ENCODE data around the gene TINCR. TPM values are rescaled to one million over a fixed set of nuclear protein-coding genes. Genes with fewer than 3 reads are reported as not detected.

Gene TINCR
- total RNA-seq, 1 experiment from 2014 or later, result not detected

Small RNAs within 50 kb of the gene (small RNA-seq; reads per million reads assigned to genes)
- gene SNRPEP4, result not detected

Other genes starting within 250 kb of the TINCR start
- 36.6 and 98.0 TPM in 2 replicates for gene PTPRS, start 227.1 kb downstream of the TINCR start, total RNA-seq (2014; rRNA removed; shearing (Covaris generic); ENCODE audit: low replicate concordance)
- not detected in 2 replicates for gene ZNRF4, start 112.5 kb downstream of the TINCR start, total RNA-seq (2014; rRNA removed; shearing (Covaris generic); ENCODE audit: low replicate concordance)
- 40.3 and 52.7 TPM in 2 replicates for gene SAFB2, start 54.8 kb upstream of the TINCR start, total RNA-seq (2014; rRNA removed; shearing (Covaris generic); ENCODE audit: low replicate concordance)
- gene SAFB, start 55.1 kb upstream of the TINCR start, total RNA-seq (2014; rRNA removed; shearing (Covaris generic); ENCODE audit: low replicate concordance), result 53.0 and 92.9 TPM in 2 replicates
- 63.4 and 118 TPM in 2 replicates for gene MICOS13, start 112.6 kb upstream of the TINCR start, total RNA-seq (2014; rRNA removed; shearing (Covaris generic); ENCODE audit: low replicate concordance)
- 6.9 and 9.0 TPM in 2 replicates for gene HSD11B1L, start 113.1 kb upstream of the TINCR start, total RNA-seq (2014; rRNA removed; shearing (Covaris generic); ENCODE audit: low replicate concordance)
- 3,189 and 3,229 TPM in 2 replicates for gene RPL36, start 122.3 kb upstream of the TINCR start, total RNA-seq (2014; rRNA removed; shearing (Covaris generic); ENCODE audit: low replicate concordance)
- 65.7 and 165 TPM in 2 replicates for gene LONP1, start 152.2 kb upstream of the TINCR start, total RNA-seq (2014; rRNA removed; shearing (Covaris generic); ENCODE audit: low replicate concordance)
- gene CATSPERD, start 152.7 kb upstream of the TINCR start, total RNA-seq (2014; rRNA removed; shearing (Covaris generic); ENCODE audit: low replicate concordance), result not detected in 2 replicates
- 0.29 TPM in 1 of 2 replicates, not detected in the other for gene PRR22, start 216.8 kb upstream of the TINCR start, total RNA-seq (2014; rRNA removed; shearing (Covaris generic); ENCODE audit: low replicate concordance)
- gene DUS3L, start 223.2 kb upstream of the TINCR start, total RNA-seq (2014; rRNA removed; shearing (Covaris generic); ENCODE audit: low replicate concordance), result 21.7 and 34.0 TPM in 2 replicates
- gene NRTN, start 237.1 kb upstream of the TINCR start, total RNA-seq (2014; rRNA removed; shearing (Covaris generic); ENCODE audit: low replicate concordance), result not detected in 2 replicates

All from Karpas-422 (cell line).